K562 (cell line): ENCODE data around the gene MLN. TPM values are rescaled to one million over a fixed set of nuclear protein-coding genes. Genes with fewer than 3 reads are reported as not detected.

Source experiments
- CBX3 ChIP-seq, 2 experiments: IDR thresholded peaks; 1 replicate in 1 of 2; 2 replicates in 1 of 2; pipeline ENCODE4 v1.6.1; 2012; ENCODE audit warnings: inconsistent platforms in 2 of 2, low read length in 2 of 2, borderline replicate concordance in 1 of 2, control low read depth in 1 of 2
- CGGBP1 ChIP-seq: fragments of 250-450 bp; sonication (Bioruptor Pico); IDR thresholded peaks from 2 replicates; pipeline ENCODE4 v1.9.0; 2021; ENCODE audit warnings: mild to moderate bottlenecking
- E2F1 ChIP-seq: sonication (generic); formaldehyde crosslinking; IDR thresholded peaks from 2 replicates; pipeline ENCODE4 v1.8.1; 2023; ENCODE audit warnings: mild to moderate bottlenecking, missing genetic modification reagents, moderate library complexity
- EGR1 ChIP-seq: fragments of 450-650 bp; conservative IDR thresholded peaks from 2 replicates; pipeline ENCODE4 v1.6.1; 2017; ENCODE audit warnings: mild to moderate bottlenecking
- HDGF ChIP-seq: fragments of 450-650 bp; IDR thresholded peaks from 2 replicates; pipeline ENCODE4 v1.6.1; 2016
- HMGN3 ChIP-seq: IDR thresholded peaks from 2 replicates; pipeline ENCODE4 v1.6.1; 2011; ENCODE audit warnings: borderline replicate concordance, low read depth, mild to moderate bottlenecking, mixed read lengths, low read length; ENCODE audit not compliant: insufficient read length; ENCODE audit errors: extremely low read depth
- ILK ChIP-seq: fragments of 450-650 bp; IDR thresholded peaks from 2 replicates; pipeline ENCODE4 v1.6.1; 2016; ENCODE audit warnings: missing genetic modification characterization, low read depth, mild to moderate bottlenecking, missing compliant biosample characterization, moderate library complexity, borderline replicate concordance
- KLF16 ChIP-seq: IDR thresholded peaks from 2 replicates; pipeline ENCODE4 v1.6.1; 2016; ENCODE audit warnings: antibody characterized with exemption
- MTA3 ChIP-seq: fragments of 450-650 bp; formaldehyde crosslinking; IDR thresholded peaks from 2 replicates; pipeline ENCODE4 v1.6.1; 2017; ENCODE audit warnings: mild to moderate bottlenecking, borderline replicate concordance
- MXI1 ChIP-seq: IDR thresholded peaks from 2 replicates; pipeline ENCODE4 v1.6.1; 2011; ENCODE audit warnings: low read depth, mild to moderate bottlenecking, improper control_type of control experiment, low read length
- PBX2 ChIP-seq, 2 experiments: IDR thresholded peaks in 1 of 2; conservative IDR thresholded peaks in 1 of 2; 2 replicates each; pipeline ENCODE4 v1.6.1; 2016; ENCODE audit warnings: low read depth in 2 of 2, mild to moderate bottlenecking in 1 of 2, missing compliant biosample characterization in 1 of 2, missing genetic modification characterization in 1 of 2, moderate library complexity in 1 of 2
- PML ChIP-seq: IDR thresholded peaks from 2 replicates; pipeline ENCODE4 v1.6.1; 2012; ENCODE audit warnings: low read length, inconsistent platforms
- POLR2AphosphoS2 ChIP-seq: IDR thresholded peaks from 2 replicates; pipeline ENCODE4 v1.6.1; 2012; ENCODE audit warnings: low read length, improper control_type of control experiment
- PRDM10 ChIP-seq: fragments of 450-650 bp; IDR thresholded peaks from 2 replicates; pipeline ENCODE4 v1.6.1; 2018; ENCODE audit not compliant: partially characterized antibody
- PRPF4 ChIP-seq: fragments of 200-400 bp; formaldehyde crosslinking; IDR thresholded peaks from one replicate; pipeline ENCODE4 v1.6.1; 2017; ENCODE audit warnings: low read length, low read depth, mild to moderate bottlenecking; ENCODE audit not compliant: insufficient read depth, poor library complexity, severe bottlenecking
- SOX6 ChIP-seq: fragments of 450-650 bp; IDR thresholded peaks from 2 replicates; pipeline ENCODE4 v1.6.1; 2014; ENCODE audit warnings: mild to moderate bottlenecking
- ZFP1 ChIP-seq: fragments of 450-650 bp; formaldehyde crosslinking; IDR thresholded peaks from 2 replicates; pipeline ENCODE4 v1.4.0; 2020; ENCODE audit warnings: mild to moderate bottlenecking, mixed read lengths
- ZNF695 ChIP-seq: fragments of 450-650 bp; formaldehyde crosslinking; IDR thresholded peaks from 2 replicates; pipeline ENCODE4 v1.4.0; 2020; ENCODE audit warnings: mild to moderate bottlenecking, moderate library complexity
- ZSCAN29 ChIP-seq: fragments of 450-650 bp; IDR thresholded peaks from 2 replicates; pipeline ENCODE4 v1.6.1; 2017
- polyA plus RNA-seq, 8 experiments: library from polyadenylated mRNA; depleted of rRNA in 4 of 8; stranded (reverse) in 5 of 8; unstranded in 3 of 8; fragments of >200 nt; fragmentation: Nextera tagmentation in 2 of 8; fragmentation: Illumina TruSeq in 1 of 8; extraction: Ambion mirVana in 2 of 8; extraction: Trizol in 1 of 8; gene quantifications; 2 replicates each; pipeline versions ENCODE4 v1.2.1 to v1.2.3, GENCODE V29; 2011 to 2014; ENCODE audit warnings: inconsistent platforms in 1 of 8, missing spikeins in 1 of 8
- total RNA-seq, 7 experiments: library from RNA; depleted of rRNA in 6 of 7; stranded (reverse); fragments of >200 nt in 6 of 7; fragmentation: Illumina TruSeq in 2 of 7; extraction: Trizol in 2 of 7; gene quantifications; 2 replicates each; pipeline versions ENCODE4 v1.2.1 to v1.2.3, GENCODE V29; 2011 to 2021; ENCODE audit warnings: low replicate concordance in 1 of 7

MLN gene
- total and polyA plus RNA-seq, 9 of the 15 experiments (the other 6 are each of a cell fraction or from before 2014, with no cell fraction given), result not detected

GRCh38 chr6:33843131-33844121 is 39.6 kb upstream of the MLN start (continued):
- TF ChIP-seq PBX2 (CRISPR knock-in tag; IDR thresholded peaks at IDR 0.05; ENCODE audit: low read depth), result no peak
- peak; percentile 63 for TF ChIP-seq PBX2 (tag; conservative IDR thresholded peaks at IDR 0.05; ENCODE audit: low read depth)
- no peak for TF ChIP-seq ZSCAN29
- TF ChIP-seq PRPF4, result no peak
- no peak for TF ChIP-seq KLF16
- TF ChIP-seq E2F1 (CRISPR knock-in tag), result no peak
- TF ChIP-seq ZFP1 (CRISPR knock-in tag), result no peak
- no peak for TF ChIP-seq CGGBP1 (CRISPR knock-in tag)
- TF ChIP-seq EGR1, result peak; percentile 69
- peak; percentile 26; the same call in 1 of the 2 replicates for TF ChIP-seq SOX6
- peak; percentile 30 for TF ChIP-seq HMGN3
- no peak for TF ChIP-seq ILK (tag)
- TF ChIP-seq PRDM10, result no peak
- no peak for TF ChIP-seq MTA3
- TF ChIP-seq PML, result no peak
- peak in 1 of 2 experiments; percentile 76; a peak in 1 of 3 replicates for TF ChIP-seq CBX3 (IDR thresholded peaks at IDR 0.05; ENCODE audit: borderline replicate concordance in 1 of 2, low read length in 2 of 2)
- TF ChIP-seq POLR2AphosphoS2, result no peak
- TF ChIP-seq HDGF, result no peak
- no peak for TF ChIP-seq MXI1
- no peak for TF ChIP-seq ZNF695 (CRISPR knock-in tag)
